HCT116 (cell line): Measurements from ENCODE around the gene SPON2. TPM values are rescaled to one million over a fixed set of nuclear protein-coding genes. Genes with fewer than 3 reads are reported as not detected.

ENCODE experiments used
- ATAC-seq: fragments of 200-7000 bp; cut with Tn5 transposase; 2 replicates; pipeline ENCODE4 v1.9.1; 2020; ENCODE audit warnings: mild to moderate bottlenecking, moderate library complexity
- BruUV-seq: library from RNA; stranded (reverse); fragments of 400-500 nt; replicated peaks from 2 replicates; lab custom pipeline; 2021; lab: Mats Ljungman, UMichigan
- CTCF ChIA-PET: fragments of 300-600 bp; sonication (Branson Sonifier 250); formaldehyde crosslinking; loops from one replicate; lab custom pipeline; 2021; ENCODE audit warnings: antibody characterized with exemption; lab: Charles Lee
- POLR2A ChIA-PET: fragments of 300-600, 350-600 bp; sonication (Branson Sonifier 250); formaldehyde crosslinking; loops from one replicate; lab custom pipeline; 2021; ENCODE audit warnings: antibody characterized with exemption; lab: Charles Lee
- RAD21 ChIA-PET, 2 experiments: fragments of 300-600 bp; sonication (Branson Sonifier 250); formaldehyde crosslinking; loops; one replicate each; lab custom pipeline; 2023; ENCODE audit warnings: low total read pairs in 2 of 2; ENCODE audit not compliant: uncharacterized antibody in 2 of 2, unreplicated experiment in 2 of 2, low non-redundant PET in 1 of 2; lab: Charles Lee
- DNase-seq: peaks from one replicate; pipeline ENCODE4 v3.0.0-alpha.2; 2010; ENCODE audit warnings: low read depth, low spot score
- H2AFZ ChIP-seq: fragments of 200-600 bp; shearing (Covaris generic), sonication (generic); 2 replicates; pipeline ENCODE4 v1.6.1; 2017; ENCODE audit warnings: low read depth, mixed run types, mixed read lengths, antibody characterized with exemption, low read length; ENCODE audit not compliant: poor library complexity, severe bottlenecking
- H3K27ac ChIP-seq: 2 replicates; pipeline ENCODE4 v1.5.1; 2012; ENCODE audit warnings: low read depth, low read length
- H3K27me3 ChIP-seq: fragments of 200-600 bp; sonication (generic); 2 replicates; pipeline ENCODE4 v1.6.1; 2016; ENCODE audit warnings: mixed run types, low read length, mixed read lengths; ENCODE audit not compliant: insufficient read depth
- H3K36me3 ChIP-seq, 2 experiments: fragments of 200-500 bp in 1 of 2; fragments of 200-600 bp in 1 of 2; sonication (Bioruptor generic) in 1 of 2; sonication (generic) in 1 of 2; 2 replicates each; pipeline versions ENCODE4 v1.5.1 to v1.6.1; 2014 to 2016; ENCODE audit warnings: low read length in 2 of 2, inconsistent platforms in 1 of 2, mixed read lengths in 1 of 2, mixed run types in 1 of 2; ENCODE audit not compliant: insufficient read depth in 2 of 2, control insufficient read depth in 1 of 2
- H3K4me1 ChIP-seq, 2 experiments: fragments of 200-600 bp in 1 of 2; sonication (generic) in 1 of 2; 2 replicates each; pipeline versions ENCODE4 v1.5.1 to v1.6.1; 2012 to 2017; ENCODE audit warnings: low read length in 2 of 2, inconsistent platforms in 1 of 2, mild to moderate bottlenecking in 1 of 2, mixed read lengths in 1 of 2, mixed run types in 1 of 2, moderate library complexity in 1 of 2; ENCODE audit not compliant: insufficient read depth in 2 of 2, control insufficient read depth in 1 of 2
- H3K4me2 ChIP-seq: fragments of 200-600 bp; sonication (generic); 2 replicates; pipeline ENCODE4 v1.6.1; 2017; ENCODE audit warnings: mixed run types, low read length, mixed read lengths
- H3K4me3 ChIP-seq, 2 experiments: fragments of 200-600 bp in 1 of 2; sonication (generic) in 1 of 2; replicated peaks in 1 of 2; 2 replicates each; pipeline ENCODE4 v1.5.1; 2011 to 2016; ENCODE audit warnings: low read length in 2 of 2, control low read depth in 1 of 2, low read depth in 1 of 2, mild to moderate bottlenecking in 1 of 2, mixed read lengths in 1 of 2, mixed run types in 1 of 2
- H3K79me2 ChIP-seq: fragments of 200-600 bp; sonication (generic); 2 replicates; pipeline ENCODE4 v1.6.1; 2017; ENCODE audit warnings: mild to moderate bottlenecking, mixed run types, low read length, moderate library complexity, mixed read lengths; ENCODE audit not compliant: insufficient read depth
- H3K9ac ChIP-seq: fragments of 200-600 bp; sonication (generic); 2 replicates; pipeline ENCODE4 v1.6.1; 2016; ENCODE audit warnings: low read length, mixed read lengths
- H3K9me2 ChIP-seq: fragments of 200-600 bp; sonication (generic), shearing (Covaris generic); 2 replicates; pipeline ENCODE4 v1.6.1; 2017; ENCODE audit warnings: mixed run types, mild to moderate bottlenecking, moderate library complexity; ENCODE audit not compliant: insufficient read depth
- H3K9me3 ChIP-seq, 2 experiments: fragments of 200-500 bp in 1 of 2; fragments of 200-600 bp in 1 of 2; sonication (Bioruptor generic) in 1 of 2; sonication (generic) in 1 of 2; 2 replicates each; pipeline ENCODE4 v1.6.1; 2014 to 2017; ENCODE audit warnings: low read length in 2 of 2, mixed read lengths in 2 of 2, inconsistent platforms in 1 of 2, low read depth in 1 of 2, mild to moderate bottlenecking in 1 of 2, mixed run types in 1 of 2, moderate library complexity in 1 of 2; ENCODE audit not compliant: control insufficient read depth in 1 of 2, insufficient read depth in 1 of 2
- H4K20me1 ChIP-seq: fragments of 200-600 bp; sonication (generic), shearing (Covaris generic); 2 replicates; pipeline ENCODE4 v1.6.1; 2017; ENCODE audit warnings: mixed run types, mild to moderate bottlenecking, moderate library complexity; ENCODE audit not compliant: insufficient read depth
- CTCF ChIP-seq, 3 experiments: fragments of 200-600 bp in 1 of 3; sonication (generic) in 1 of 3; IDR thresholded peaks in 2 of 3; conservative IDR thresholded peaks in 1 of 3; 2 replicates each; pipeline ENCODE4 v1.5.1; 2012 to 2017; ENCODE audit warnings: low read depth in 2 of 3, low read length in 2 of 3, antibody characterized with exemption in 1 of 3, borderline replicate concordance in 1 of 3, control low read depth in 1 of 3, mild to moderate bottlenecking in 1 of 3, mixed read lengths in 1 of 3, mixed run types in 1 of 3, moderate library complexity in 1 of 3; ENCODE audit not compliant: insufficient read depth in 1 of 3
- FOSL1 ChIP-seq: IDR thresholded peaks from 2 replicates; pipeline ENCODE4 v1.6.1; 2012; ENCODE audit warnings: low read depth
- JUND ChIP-seq: IDR thresholded peaks from 2 replicates; pipeline ENCODE4 v1.6.1; 2012
- POLR2AphosphoS5 ChIP-seq: IDR thresholded peaks from 2 replicates; pipeline ENCODE4 v1.6.1; 2011; ENCODE audit warnings: mild to moderate bottlenecking, low read depth, low read length, moderate library complexity
- REST ChIP-seq: IDR thresholded peaks from 2 replicates; pipeline ENCODE4 v1.6.1; 2012; ENCODE audit warnings: low read depth
- SP1 ChIP-seq: IDR thresholded peaks from 2 replicates; pipeline ENCODE4 v1.6.1; 2012; ENCODE audit warnings: low read depth
- TCF7L2 ChIP-seq: IDR thresholded peaks from 2 replicates; pipeline ENCODE4 v1.7.0; 2011; ENCODE audit warnings: borderline replicate concordance, inconsistent platforms; ENCODE audit not compliant: insufficient read depth, insufficient read length; ENCODE audit errors: extremely low read depth
- intact Hi-C: fragments of 100-400 bp; cut with micrococcal nuclease; formaldehyde crosslinking; loops from 2 replicates; pipeline ENCODE4 v1.10.0; 2022
- total RNA-seq: library from RNA; stranded (reverse); gene quantifications from one replicate; pipeline ENCODE4 v1.2.1, GENCODE V29; 2021; ENCODE audit not compliant: unreplicated experiment

The SPON2 gene
- total RNA-seq, 1 experiment from 2014 or later: 1.5 TPM

- TF ChIP-seq CTCF (IDR thresholded peaks at IDR 0.05 in 2 of 3, conservative IDR thresholded peaks at IDR 0.05 in 1 of 3; ENCODE audit: borderline replicate concordance in 1 of 3, insufficient read depth in 1 of 3, low read depth in 2 of 3, low read length in 2 of 3) (no peak), JUND (no peak)
Observed at GRCh38 chr4:1207157-1207470, 34.7 kb upstream of the SPON2 start (continued).

GRCh38 chr4:1206299-1207156, 34.1 kb upstream of the SPON2 start:
- Histone ChIP-seq H2AFZ (no peak overlapping the region), H3K4me1 (no peaks in the 10 kb centered on the region), H3K36me3 (peaks cover 0 to 4% of the 10 kb centered on the region in 2 experiments; a peak in 1 of 4 replicates), H3K9me2 (no peaks in the 10 kb centered on the region), H3K9me3 (no peaks in the 10 kb centered on the region), H4K20me1 (no peaks in the 10 kb centered on the region), H3K9ac (no peak overlapping the region), H3K79me2 (no peaks in the 10 kb centered on the region), H3K27me3 (no peaks in the 10 kb centered on the region), H3K27ac (no peak overlapping the region), H3K4me3 (no peak overlapping the region)
- intact Hi-C loops: no loop called here
- POLR2A ChIA-PET: no interaction called here
- no peak for ATAC-seq
- TF ChIP-seq POLR2AphosphoS5 (no peak), TCF7L2 (no peak), FOSL1 (no peak), REST (no peak), SP1 (no peak)
- TF ChIP-seq, all 23 proteins: peak for 0
- ChIA-PET RAD21 (no interaction called here), CTCF (no interaction called here)
- no peak overlapping the region for H3K4me2 ChIP-seq
- DNase-seq: no peak
- BruUV-seq: no TSS peak
